GM23248 (cell line): ENCODE data around the gene PGS1.

Source experiments
- EZH2 ChIP-seq: fragments of 200-600 bp; sonication (generic); IDR thresholded peaks from 2 replicates; pipeline ENCODE4 v1.6.1; 2018; ENCODE audit warnings: antibody characterized with exemption, mild to moderate bottlenecking; ENCODE audit not compliant: insufficient read depth, poor library complexity, severe bottlenecking
- EZH2phosphoT487 ChIP-seq: fragments of 200-600 bp; sonication (generic); IDR thresholded peaks from 2 replicates; pipeline ENCODE4 v1.6.1; 2018; ENCODE audit warnings: antibody characterized with exemption, moderate library complexity, mild to moderate bottlenecking, low read depth; ENCODE audit not compliant: insufficient read depth

- TF ChIP-seq EZH2: no peak
- TF ChIP-seq EZH2phosphoT487: no peak
These were observed 21.3 kb upstream of the PGS1 start for GRCh38 chr17:78357177-78357586.
